HepG2 (cell line): Measurements from ENCODE around the gene GOSR1. TPM values are rescaled to one million over a fixed set of nuclear protein-coding genes. Genes with fewer than 3 reads are reported as not detected.

Source experiments
- CAMTA2 ChIP-seq: sonication (generic); formaldehyde crosslinking; IDR thresholded peaks from 2 replicates; pipeline ENCODE4 v1.4.0; 2020; ENCODE audit warnings: mild to moderate bottlenecking, missing genetic modification reagents, borderline replicate concordance
- MLLT10 ChIP-seq: sonication (generic); formaldehyde crosslinking; IDR thresholded peaks from 2 replicates; pipeline ENCODE4 v1.4.0; 2020; ENCODE audit warnings: missing genetic modification reagents
- NFIB ChIP-seq: sonication (generic); formaldehyde crosslinking; IDR thresholded peaks from 2 replicates; pipeline ENCODE4 v1.9.0; 2021; ENCODE audit warnings: missing genetic modification reagents, mild to moderate bottlenecking, borderline replicate concordance
- PHF20 ChIP-seq: sonication (generic); formaldehyde crosslinking; IDR thresholded peaks from 2 replicates; pipeline ENCODE4 v1.5.0; 2020; ENCODE audit warnings: mild to moderate bottlenecking, missing genetic modification reagents
- SMARCC2 ChIP-seq: fragments of 450-650 bp; IDR thresholded peaks from 2 replicates; pipeline ENCODE4 v1.6.1; 2017; ENCODE audit warnings: antibody characterized with exemption, mild to moderate bottlenecking
- SNAPC2 ChIP-seq: sonication (generic); formaldehyde crosslinking; IDR thresholded peaks from 2 replicates; pipeline ENCODE4 v1.8.1; 2022; ENCODE audit warnings: mild to moderate bottlenecking, missing genetic modification reagents
- ZFP62 ChIP-seq: sonication (generic); formaldehyde crosslinking; IDR thresholded peaks from 2 replicates; pipeline ENCODE4 v1.4.0; 2020; ENCODE audit warnings: missing genetic modification reagents
- ZIK1 ChIP-seq: sonication (generic); formaldehyde crosslinking; IDR thresholded peaks from 2 replicates; pipeline ENCODE4 v1.5.0; 2020; ENCODE audit warnings: mild to moderate bottlenecking, low read depth, missing genetic modification reagents, borderline replicate concordance
- ZNF749 ChIP-seq: sonication (generic); formaldehyde crosslinking; IDR thresholded peaks from 2 replicates; pipeline ENCODE4 v1.8.0; 2022; ENCODE audit warnings: mild to moderate bottlenecking, missing genetic modification reagents, moderate library complexity, borderline replicate concordance
- polyA plus RNA-seq, 8 experiments: library from polyadenylated mRNA; depleted of rRNA in 3 of 8; stranded (reverse) in 7 of 8; unstranded in 1 of 8; fragments of >200 nt; fragmentation: Illumina TruSeq in 4 of 8; extraction: Trizol in 4 of 8; gene quantifications; 2 replicates each; pipeline versions ENCODE4 v1.2.1 to v1.2.3, GENCODE V29; 2011 to 2016; ENCODE audit warnings: low read depth in 4 of 8, missing spikeins in 1 of 8, mixed read lengths in 1 of 8; ENCODE audit not compliant: insufficient read depth in 1 of 8
- total RNA-seq, 5 experiments: library from RNA; depleted of rRNA; stranded (reverse); fragments of >200 nt; fragmentation: Illumina TruSeq; extraction: Trizol; gene quantifications; 2 replicates each; pipeline ENCODE4 v1.2.3, GENCODE V29; 2016; ENCODE audit warnings: low read depth in 1 of 5
- TF ChIP-seq, protein P1 (sequence below): IDR thresholded peaks from 2 replicates; pipeline ENCODE4 v1.6.1; 2016; ENCODE audit warnings: missing biosample characterization, missing genetic modification reagents, low read depth
- TF ChIP-seq, protein P2 (sequence below): sonication (generic); formaldehyde crosslinking; IDR thresholded peaks from 2 replicates; pipeline ENCODE4 v1.5.0; 2020; ENCODE audit warnings: mild to moderate bottlenecking, missing genetic modification reagents
- TF ChIP-seq, protein P3 (sequence below): sonication (generic); formaldehyde crosslinking; IDR thresholded peaks from 2 replicates; pipeline ENCODE4 v1.5.0; 2020; ENCODE audit warnings: missing genetic modification reagents
- TF ChIP-seq, protein P4 (sequence below), 2 experiments: sonication (generic) in 1 of 2; formaldehyde crosslinking in 1 of 2; IDR thresholded peaks; 2 replicates each; pipeline versions ENCODE4 v1.4.0 to v1.6.1; 2018 to 2020; ENCODE audit warnings: missing genetic modification reagents in 2 of 2, borderline replicate concordance in 1 of 2, low read depth in 1 of 2, mild to moderate bottlenecking in 1 of 2, missing biosample characterization in 1 of 2

GOSR1 gene
- total and polyA plus RNA-seq, 2 of the 13 experiments (the other 11 are each of a cell fraction or from before 2014, with no cell fraction given) = 15.8 to 37.0 TPM

DNA sequence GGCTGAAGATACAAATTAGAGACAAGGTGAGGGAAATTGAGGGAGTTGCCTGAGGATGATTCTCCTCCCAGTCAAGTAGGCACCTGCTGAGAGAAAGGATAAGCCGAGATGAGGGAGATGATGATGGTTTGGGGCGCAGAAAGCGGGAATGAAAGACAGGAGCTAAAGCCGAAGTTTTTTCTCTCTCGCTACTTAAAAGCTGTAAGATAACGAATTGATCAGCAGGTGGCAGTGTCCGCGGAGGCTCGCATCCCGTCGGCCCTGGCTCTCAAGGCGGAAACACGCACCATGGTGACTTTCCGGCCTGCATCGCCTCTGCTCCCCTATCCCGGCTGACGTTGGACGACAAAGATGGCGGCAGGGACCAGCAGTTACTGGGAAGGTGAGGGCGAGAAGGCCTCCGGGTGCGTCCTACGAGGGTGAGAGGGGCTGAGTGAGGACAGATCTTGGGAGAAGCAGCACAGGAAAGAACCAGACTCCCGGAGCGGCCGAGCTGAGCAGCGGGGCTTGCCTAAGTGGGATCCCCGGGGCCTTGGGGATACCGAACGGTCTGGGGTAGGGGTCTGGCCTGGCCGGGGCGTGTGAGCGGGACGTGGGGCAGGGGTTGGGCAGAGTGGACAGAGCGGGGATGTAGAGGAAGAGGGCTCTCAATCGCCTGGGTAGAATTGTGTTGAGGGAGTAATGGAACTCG lies at the start of gene GOSR1 (continued):
- TF ChIP-seq, protein P1, sequence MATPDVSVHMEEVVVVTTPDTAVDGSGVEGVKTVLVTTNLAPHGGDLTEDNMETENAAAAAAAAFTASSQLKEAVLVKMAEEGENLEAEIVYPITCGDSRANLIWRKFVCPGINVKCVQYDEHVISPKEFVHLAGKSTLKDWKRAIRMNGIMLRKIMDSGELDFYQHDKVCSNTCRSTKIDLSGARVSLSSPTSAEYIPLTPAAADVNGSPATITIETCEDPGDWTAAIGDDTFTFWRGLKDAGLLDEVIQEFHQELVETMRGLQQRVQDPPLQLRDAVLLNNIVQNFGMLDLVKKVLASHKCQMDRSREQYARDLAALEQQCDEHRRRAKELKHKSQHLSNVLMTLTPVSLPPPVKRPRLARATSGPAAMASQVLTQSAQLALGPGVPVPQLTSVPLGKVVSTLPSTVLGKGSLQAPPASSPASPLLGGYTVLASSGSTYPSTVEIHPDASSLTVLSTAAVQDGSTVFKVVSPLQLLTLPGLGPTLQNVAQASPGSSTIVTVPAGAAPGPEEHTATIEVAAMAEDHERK (CRISPR knock-in tag) = 0 out of 2 replicates have a peak, but pooled peaks have one; percentile 42
- peak; percentile 94 for TF ChIP-seq ZIK1 (CRISPR knock-in tag)
- TF ChIP-seq SMARCC2 = no peak
- TF ChIP-seq, protein P2, sequence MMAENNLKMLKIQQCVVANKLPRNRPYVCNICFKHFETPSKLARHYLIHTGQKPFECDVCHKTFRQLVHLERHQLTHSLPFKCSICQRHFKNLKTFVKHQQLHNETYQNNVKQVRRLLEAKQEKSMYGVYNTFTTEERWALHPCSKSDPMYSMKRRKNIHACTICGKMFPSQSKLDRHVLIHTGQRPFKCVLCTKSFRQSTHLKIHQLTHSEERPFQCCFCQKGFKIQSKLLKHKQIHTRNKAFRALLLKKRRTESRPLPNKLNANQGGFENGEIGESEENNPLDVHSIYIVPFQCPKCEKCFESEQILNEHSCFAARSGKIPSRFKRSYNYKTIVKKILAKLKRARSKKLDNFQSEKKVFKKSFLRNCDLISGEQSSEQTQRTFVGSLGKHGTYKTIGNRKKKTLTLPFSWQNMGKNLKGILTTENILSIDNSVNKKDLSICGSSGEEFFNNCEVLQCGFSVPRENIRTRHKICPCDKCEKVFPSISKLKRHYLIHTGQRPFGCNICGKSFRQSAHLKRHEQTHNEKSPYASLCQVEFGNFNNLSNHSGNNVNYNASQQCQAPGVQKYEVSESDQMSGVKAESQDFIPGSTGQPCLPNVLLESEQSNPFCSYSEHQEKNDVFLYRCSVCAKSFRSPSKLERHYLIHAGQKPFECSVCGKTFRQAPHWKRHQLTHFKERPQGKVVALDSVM (CRISPR knock-in tag) = peak; percentile 71
- no peak for TF ChIP-seq ZFP62
- TF ChIP-seq, protein P3, sequence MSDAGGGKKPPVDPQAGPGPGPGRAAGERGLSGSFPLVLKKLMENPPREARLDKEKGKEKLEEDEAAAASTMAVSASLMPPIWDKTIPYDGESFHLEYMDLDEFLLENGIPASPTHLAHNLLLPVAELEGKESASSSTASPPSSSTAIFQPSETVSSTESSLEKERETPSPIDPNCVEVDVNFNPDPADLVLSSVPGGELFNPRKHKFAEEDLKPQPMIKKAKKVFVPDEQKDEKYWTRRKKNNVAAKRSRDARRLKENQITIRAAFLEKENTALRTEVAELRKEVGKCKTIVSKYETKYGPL (CRISPR knock-in tag) = no peak
- peak; percentile 80; the same call in 1 of the 2 replicates for TF ChIP-seq CAMTA2 (CRISPR knock-in tag)
- TF ChIP-seq NFIB = no peak
- TF ChIP-seq, protein P4, sequence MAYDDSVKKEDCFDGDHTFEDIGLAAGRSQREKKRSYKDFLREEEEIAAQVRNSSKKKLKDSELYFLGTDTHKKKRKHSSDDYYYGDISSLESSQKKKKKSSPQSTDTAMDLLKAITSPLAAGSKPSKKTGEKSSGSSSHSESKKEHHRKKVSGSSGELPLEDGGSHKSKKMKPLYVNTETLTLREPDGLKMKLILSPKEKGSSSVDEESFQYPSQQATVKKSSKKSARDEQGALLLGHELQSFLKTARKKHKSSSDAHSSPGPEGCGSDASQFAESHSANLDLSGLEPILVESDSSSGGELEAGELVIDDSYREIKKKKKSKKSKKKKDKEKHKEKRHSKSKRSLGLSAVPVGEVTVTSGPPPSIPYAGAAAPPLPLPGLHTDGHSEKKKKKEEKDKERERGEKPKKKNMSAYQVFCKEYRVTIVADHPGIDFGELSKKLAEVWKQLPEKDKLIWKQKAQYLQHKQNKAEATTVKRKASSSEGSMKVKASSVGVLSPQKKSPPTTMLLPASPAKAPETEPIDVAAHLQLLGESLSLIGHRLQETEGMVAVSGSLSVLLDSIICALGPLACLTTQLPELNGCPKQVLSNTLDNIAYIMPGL (CRISPR knock-in tag; IDR thresholded peaks at IDR 0.05; ENCODE audit: borderline replicate concordance in 1 of 2, low read depth in 1 of 2) = peak; percentile 97 to 99
- TF ChIP-seq PHF20 = peak; percentile 96
- TF ChIP-seq ZNF749 (CRISPR knock-in tag) = 0 out of 2 replicates have a peak, but pooled peaks have one; percentile 72
- peak; percentile 52; the same call in 1 of the 2 replicates for TF ChIP-seq SNAPC2 (CRISPR knock-in tag)
- TF ChIP-seq MLLT10 (CRISPR knock-in tag) = no peak
